ENCODE data around the gene INAVA.

INAVA gene

GRCh38 chr1:200857804-200858203, 36.9 kb upstream of the INAVA start:
- no peak overlapping the region for H3K4me3 ChIP-seq (ENCODE audit: low read depth, low read length)
- TF ChIP-seq CTCF (IDR thresholded peaks at IDR 0.05; ENCODE audit: control insufficient read depth, extremely low read depth, insufficient read depth): no peak
- DNase-seq (ENCODE audit: low read depth): no peak

GRCh38 chr1:200861937-200862647, 32.6 kb upstream of the INAVA start:
- TF ChIP-seq CTCF (IDR thresholded peaks at IDR 0.05; ENCODE audit: control insufficient read depth, extremely low read depth, insufficient read depth): no peak
- DNase-seq (ENCODE audit: low read depth): no peak
- no peak overlapping the region for H3K4me3 ChIP-seq (ENCODE audit: low read depth, low read length)

- H3K4me3 ChIP-seq (ENCODE audit: low read depth, low read length): no peak overlapping the region
- no peak for TF ChIP-seq CTCF (IDR thresholded peaks at IDR 0.05; ENCODE audit: control insufficient read depth, extremely low read depth, insufficient read depth)
Measured at GRCh38 chr1:200862713-200863415, 31.8 kb upstream of the INAVA start.

GRCh38 chr1:200866116-200866515, 28.6 kb upstream of the INAVA start:
- no peak for DNase-seq (ENCODE audit: low read depth)
- no peak for TF ChIP-seq CTCF (IDR thresholded peaks at IDR 0.05; ENCODE audit: control insufficient read depth, extremely low read depth, insufficient read depth)
- H3K4me3 ChIP-seq (ENCODE audit: low read depth, low read length): no peak overlapping the region

More at GRCh38 chr1:200862713-200863415, 31.8 kb upstream of the INAVA start:
- DNase-seq (ENCODE audit: low read depth): no peak

- TF ChIP-seq CTCF (IDR thresholded peaks at IDR 0.05; ENCODE audit: control insufficient read depth, extremely low read depth, insufficient read depth): no peak
- H3K4me3 ChIP-seq (ENCODE audit: low read depth, low read length): no peak overlapping the region
- no peak for DNase-seq (ENCODE audit: low read depth)
Measured at GRCh38 chr1:200866521-200866920, 28.2 kb upstream of the INAVA start.

GRCh38 chr1:200867018-200867811, 27.5 kb upstream of the INAVA start:
- peak; percentile 11 for DNase-seq (ENCODE audit: low read depth)
- no peak overlapping the region for H3K4me3 ChIP-seq (ENCODE audit: low read depth, low read length)
- no peak for TF ChIP-seq CTCF (IDR thresholded peaks at IDR 0.05; ENCODE audit: control insufficient read depth, extremely low read depth, insufficient read depth)
